Nephron (organoid): ENCODE results near the gene IP6K3.

Experiments used
- H3K27ac Mint-ChIP-seq, 3 experiments: 2 replicates each; pipeline ENCODE4 v1.8.0; 2020; ENCODE audit warnings: mixed read lengths in 3 of 3, mild to moderate bottlenecking in 2 of 3, moderate library complexity in 1 of 3
- H3K27me3 Mint-ChIP-seq: 2 replicates; pipeline ENCODE4 v1.8.0; 2021; ENCODE audit warnings: low read depth, mild to moderate bottlenecking, moderate library complexity, mixed read lengths
- H3K36me3 Mint-ChIP-seq: 2 replicates; pipeline ENCODE4 v1.8.0; 2020; ENCODE audit warnings: low read depth, mixed read lengths
- H3K4me1 Mint-ChIP-seq: 2 replicates; pipeline ENCODE4 v1.8.0; 2020; ENCODE audit warnings: mixed read lengths
- H3K4me3 Mint-ChIP-seq, 3 experiments: 2 replicates each; pipeline ENCODE4 v1.8.0; 2020; ENCODE audit warnings: mild to moderate bottlenecking in 3 of 3, mixed read lengths in 3 of 3, moderate library complexity in 2 of 3
- H3K9me3 Mint-ChIP-seq: 2 replicates; pipeline ENCODE4 v1.8.0; 2020; ENCODE audit warnings: mixed read lengths
- CTCF ChIP-seq, 3 experiments: fragments of 200-600 bp; sonication (generic); IDR thresholded peaks; one replicate each; pipeline ENCODE4 v1.5.0; 2021; ENCODE audit warnings: antibody characterized with exemption in 3 of 3; ENCODE audit not compliant: unreplicated experiment in 3 of 3

The IP6K3 gene

DNA sequence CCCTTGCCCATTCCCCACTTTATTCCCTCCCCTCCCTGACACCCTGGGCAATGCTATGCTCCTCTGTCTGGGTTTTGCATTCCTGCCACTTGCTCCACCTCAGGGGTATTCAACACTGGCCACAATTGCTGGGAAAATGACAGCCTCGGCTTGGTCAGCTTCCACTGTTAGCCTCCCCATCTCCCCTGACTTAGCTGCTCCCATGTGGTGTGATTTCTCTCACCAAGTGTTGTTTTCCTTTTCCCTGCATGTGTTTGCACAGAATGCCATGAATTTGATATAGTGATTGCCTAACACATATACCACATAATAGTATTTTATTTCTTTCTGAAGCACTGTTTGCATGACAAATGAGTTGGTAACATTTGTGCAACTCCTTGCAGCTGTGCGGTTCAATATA is 43.7 kb upstream of the IP6K3 start:
- H3K9me3 Mint-ChIP-seq: no peaks in the 10 kb centered on the region
- TF ChIP-seq CTCF (IDR thresholded peaks at IDR 0.05; ENCODE audit: unreplicated experiment in 3 of 3): no peak
- H3K4me3 Mint-ChIP-seq: peak overlapping the region; percentile 68 to 75 (median 73)
- H3K4me1 Mint-ChIP-seq: peaks cover 72% of the 10 kb centered on the region
- peaks cover 6% of the 10 kb centered on the region for H3K27me3 Mint-ChIP-seq
- H3K27ac Mint-ChIP-seq: peak overlapping the region; percentile 64 to 83 (median 83)
- H3K36me3 Mint-ChIP-seq: peaks cover 7% of the 10 kb centered on the region

- peaks cover 6% of the 10 kb centered on the region for H3K27me3 Mint-ChIP-seq
- H3K4me1 Mint-ChIP-seq: peaks cover 75% of the 10 kb centered on the region
- peaks cover 16% of the 10 kb centered on the region for H3K36me3 Mint-ChIP-seq
- TF ChIP-seq CTCF (IDR thresholded peaks at IDR 0.05; ENCODE audit: unreplicated experiment in 3 of 3): no peak
- no peaks in the 10 kb centered on the region for H3K9me3 Mint-ChIP-seq
- peak overlapping the region; percentile 81 to 88 (median 87) for H3K4me3 Mint-ChIP-seq
- H3K27ac Mint-ChIP-seq: peak overlapping the region; percentile 64 to 94 (median 83)
Observed at GRCh38 chr6:33789550-33789895, 42.8 kb upstream of the IP6K3 start.

- H3K27me3 Mint-ChIP-seq: peaks cover 6% of the 10 kb centered on the region
- H3K4me3 Mint-ChIP-seq: peak within 1 kb of the TSS; percentile 95 to 96 (median 96)
- no peak for TF ChIP-seq CTCF (IDR thresholded peaks at IDR 0.05; ENCODE audit: unreplicated experiment in 3 of 3)
- no peaks in the 10 kb centered on the region for H3K9me3 Mint-ChIP-seq
- peaks cover 19% of the 10 kb centered on the region for H3K36me3 Mint-ChIP-seq
- H3K27ac Mint-ChIP-seq: peak within 1 kb of the TSS; percentile 96 to 98 (median 97)
- peaks cover 78% of the 10 kb centered on the region for H3K4me1 Mint-ChIP-seq
Observed at GRCh38 chr6:33788694-33789549, 42.2 kb upstream of the IP6K3 start, which contains the start of gene LEMD2. Gene LEMD2, minus strand, starts transcription at chr6:33789130. Its CDS starts 14 bp downstream, at chr6:33789116.

GRCh38 chr6:33787954-33788693 is 41.4 kb upstream of the IP6K3 start:
- H3K36me3 Mint-ChIP-seq: peaks cover 27% of the 10 kb centered on the region
- peaks cover 78% of the 10 kb centered on the region for H3K4me1 Mint-ChIP-seq
- no peak for TF ChIP-seq CTCF (IDR thresholded peaks at IDR 0.05; ENCODE audit: unreplicated experiment in 3 of 3)
- H3K27ac Mint-ChIP-seq: peak overlapping the region; percentile 96 to 98 (median 97)
- H3K4me3 Mint-ChIP-seq: peak overlapping the region; percentile 95 to 96 (median 96)
- no peaks in the 10 kb centered on the region for H3K9me3 Mint-ChIP-seq
- peaks cover 6% of the 10 kb centered on the region for H3K27me3 Mint-ChIP-seq

DNA sequence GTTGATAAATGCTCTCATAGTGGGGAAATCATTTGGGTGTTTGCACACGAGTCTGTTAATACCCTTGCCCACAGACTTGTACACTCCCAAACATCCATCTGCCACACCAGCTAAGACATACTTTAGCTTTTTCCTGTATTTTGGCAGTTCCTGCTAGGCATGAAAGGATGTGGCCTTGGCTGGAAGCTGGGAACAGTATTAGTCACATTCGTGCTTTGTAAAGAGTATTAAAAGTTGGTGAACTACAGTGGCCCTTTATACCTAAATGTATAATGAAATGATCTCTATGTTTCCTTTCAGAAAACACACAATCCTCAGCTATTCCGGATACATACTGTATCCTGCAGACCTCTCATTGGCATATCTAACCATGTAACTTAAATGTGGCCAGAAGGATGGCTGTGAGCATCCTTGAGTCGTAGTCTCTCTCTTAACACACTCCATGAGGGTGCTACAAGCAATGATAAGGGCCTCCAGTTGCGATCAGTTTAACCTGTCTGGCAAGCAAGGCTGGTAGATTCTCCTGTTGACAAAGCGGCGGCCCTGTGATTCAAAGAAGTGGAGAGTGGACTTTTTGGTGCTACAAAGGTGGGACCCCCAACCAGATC is 40.7 kb upstream of the IP6K3 start:
- Mint-ChIP-seq H3K36me3 (peaks cover 34% of the 10 kb centered on the region), H3K27me3 (no peaks in the 10 kb centered on the region), H3K4me3 (peak overlapping the region; percentile 95 to 96 (median 96)), H3K27ac (peak overlapping the region; percentile 96 to 98 (median 97)), H3K9me3 (no peaks in the 10 kb centered on the region), H3K4me1 (peaks cover 74% of the 10 kb centered on the region)
- no peak for TF ChIP-seq CTCF (IDR thresholded peaks at IDR 0.05; ENCODE audit: unreplicated experiment in 3 of 3)
